Progenitor cell of endocrine pancreas (in vitro differentiated cells): ENCODE measurements around the gene RCAN3. TPM values are rescaled to one million over a fixed set of nuclear protein-coding genes. Genes with fewer than 3 reads are reported as not detected.

ENCODE experiments used
- DNase-seq: peaks from one replicate; pipeline ENCODE4 v3.0.0; 2021; ENCODE audit warnings: low spot score; ENCODE audit not compliant: unreplicated experiment
- H3K27ac Mint-ChIP-seq: 2 replicates; pipeline ENCODE4 v1.8.0; 2021; ENCODE audit warnings: mild to moderate bottlenecking, moderate library complexity, mixed read lengths
- H3K27me3 Mint-ChIP-seq: 2 replicates; pipeline ENCODE4 v1.8.0; 2021; ENCODE audit warnings: mixed read lengths
- H3K36me3 Mint-ChIP-seq: 2 replicates; pipeline ENCODE4 v1.8.0; 2022; ENCODE audit warnings: mixed read lengths; ENCODE audit not compliant: insufficient read depth
- H3K4me1 Mint-ChIP-seq: 2 replicates; pipeline ENCODE4 v1.8.0; 2021; ENCODE audit warnings: low read depth, mixed read lengths
- H3K4me3 Mint-ChIP-seq: 2 replicates; pipeline ENCODE4 v1.8.0; 2021; ENCODE audit warnings: low read depth, mild to moderate bottlenecking, moderate library complexity, mixed read lengths
- H3K9me3 Mint-ChIP-seq: 2 replicates; pipeline ENCODE4 v1.8.0; 2021; ENCODE audit warnings: low read depth, mixed read lengths
- CTCF ChIP-seq: fragments of 200-600 bp; sonication (generic); IDR thresholded peaks from one replicate; pipeline ENCODE4 v1.5.0; 2021; ENCODE audit warnings: antibody characterized with exemption, mild to moderate bottlenecking; ENCODE audit not compliant: unreplicated experiment
- long read RNA-seq: library from polyadenylated mRNA; unstranded; transcript quantifications from one replicate; pipeline ENCODE4 v2.0.0, GENCODE V29; 2020
- total RNA-seq: library from RNA; stranded (reverse); gene quantifications from 2 replicates; pipeline ENCODE4 v1.2.1, GENCODE V29; 2021

RCAN3 gene
- 31.0 and 32.5 TPM in 2 replicates for total RNA-seq
- long read RNA-seq, partial matches to known transcripts, result 3 of 17 reads
- long read RNA-seq, other reads (novel, unspliced or antisense), result 11 of 17 reads

- Mint-ChIP-seq H3K4me3 (peak within 1 kb of the TSS; percentile 97), H3K27ac (peak within 1 kb of the TSS; percentile 94), H3K4me1 (peaks cover 43% of the 10 kb centered on the region), H3K27me3 (no peaks in the 10 kb centered on the region), H3K9me3 (no peaks in the 10 kb centered on the region), H3K36me3 (no peaks in the 10 kb centered on the region)
- TF ChIP-seq CTCF, result no peak
- DNase-seq, result peak; percentile 77
Observed at GRCh38 chr1:24502709-24503058, at the start of gene RCAN3. Gene RCAN3 (plus strand): TSS chr1:24502836. CDS start chr1:24514373, 11,537 bp downstream.

DNA sequence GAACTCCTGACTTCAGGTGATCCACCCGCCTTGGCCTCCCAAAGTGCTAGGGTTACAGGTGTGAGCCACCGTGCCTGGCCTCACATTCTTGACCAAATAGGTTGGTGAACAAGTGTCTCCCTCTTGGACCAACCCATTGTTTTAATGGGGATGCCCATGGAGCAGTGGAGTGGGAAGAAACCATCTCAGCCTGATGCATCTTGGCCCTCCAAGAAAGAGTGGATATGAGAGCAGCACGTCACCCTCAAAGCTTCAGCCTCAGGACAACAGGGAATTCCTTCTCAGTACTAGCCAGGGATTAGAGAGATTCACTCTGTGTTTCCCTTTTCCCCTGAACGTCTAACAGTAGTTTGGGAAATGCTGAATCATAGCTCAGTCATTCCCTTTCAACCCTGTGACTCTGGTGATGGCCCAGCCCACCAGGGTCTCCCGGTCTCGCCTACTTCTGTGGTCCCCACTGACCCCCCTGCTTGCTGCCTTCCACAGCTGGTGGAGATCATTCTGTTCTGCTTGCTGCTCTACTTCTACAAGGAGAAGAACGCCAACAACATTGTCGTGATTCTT is 49.6 kb upstream of the RCAN3 start:
- Mint-ChIP-seq H3K4me1 (no peaks in the 10 kb centered on the region), H3K27me3 (no peaks in the 10 kb centered on the region), H3K4me3 (no peak overlapping the region), H3K27ac (no peak overlapping the region), H3K9me3 (no peaks in the 10 kb centered on the region), H3K36me3 (peaks cover 9% of the 10 kb centered on the region)
- DNase-seq, result no peak
- no peak for TF ChIP-seq CTCF

DNA sequence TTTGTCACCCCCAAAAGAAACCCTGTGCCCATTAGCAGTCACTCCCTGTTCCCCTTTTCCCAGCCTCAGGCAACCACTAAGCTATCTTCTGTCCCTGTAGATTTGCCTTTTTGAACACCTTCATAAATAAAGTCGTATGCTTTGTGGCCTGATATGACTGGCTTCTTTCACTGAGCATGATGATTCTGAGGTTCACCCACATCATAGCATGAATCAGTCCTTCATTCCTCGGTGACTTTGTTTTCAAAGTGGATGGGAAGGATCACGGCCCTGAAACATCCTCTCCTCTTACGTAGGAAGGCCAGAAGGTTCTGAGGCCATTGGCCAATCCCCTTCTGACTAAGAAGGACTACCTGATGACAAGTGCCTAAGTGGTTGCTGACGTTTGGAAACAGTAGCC is 48.0 kb upstream of the RCAN3 start:
- no peak for DNase-seq
- H3K36me3 Mint-ChIP-seq, result peaks cover 10% of the 10 kb centered on the region
- H3K27ac Mint-ChIP-seq, result no peak overlapping the region
- H3K27me3 Mint-ChIP-seq, result no peaks in the 10 kb centered on the region
- TF ChIP-seq CTCF, result no peak
- H3K9me3 Mint-ChIP-seq, result no peaks in the 10 kb centered on the region
- H3K4me3 Mint-ChIP-seq, result no peak overlapping the region
- no peaks in the 10 kb centered on the region for H3K4me1 Mint-ChIP-seq

GRCh38 chr1:24455272-24455671 is 47.4 kb upstream of the RCAN3 start:
- no peak for DNase-seq
- Mint-ChIP-seq H3K27me3 (no peaks in the 10 kb centered on the region), H3K9me3 (no peaks in the 10 kb centered on the region), H3K27ac (no peak overlapping the region), H3K4me1 (no peaks in the 10 kb centered on the region), H3K36me3 (peaks cover 10% of the 10 kb centered on the region), H3K4me3 (no peak overlapping the region)
- no peak for TF ChIP-seq CTCF

GRCh38 chr1:24457866-24458265 is 44.8 kb upstream of the RCAN3 start:
- no peak for TF ChIP-seq CTCF
- Mint-ChIP-seq H3K9me3 (no peaks in the 10 kb centered on the region), H3K4me3 (no peak overlapping the region), H3K27ac (no peak overlapping the region), H3K36me3 (peaks cover 11% of the 10 kb centered on the region), H3K4me1 (no peaks in the 10 kb centered on the region), H3K27me3 (no peaks in the 10 kb centered on the region)
- no peak for DNase-seq
